ENCODE data around the gene TAAR5.
"Not testable (repeated sequence)": the region's sequence is repeated elsewhere in the genome, so short reads cannot be mapped to it uniquely, and the experiment has no call there.

The TAAR5 gene

DNA sequence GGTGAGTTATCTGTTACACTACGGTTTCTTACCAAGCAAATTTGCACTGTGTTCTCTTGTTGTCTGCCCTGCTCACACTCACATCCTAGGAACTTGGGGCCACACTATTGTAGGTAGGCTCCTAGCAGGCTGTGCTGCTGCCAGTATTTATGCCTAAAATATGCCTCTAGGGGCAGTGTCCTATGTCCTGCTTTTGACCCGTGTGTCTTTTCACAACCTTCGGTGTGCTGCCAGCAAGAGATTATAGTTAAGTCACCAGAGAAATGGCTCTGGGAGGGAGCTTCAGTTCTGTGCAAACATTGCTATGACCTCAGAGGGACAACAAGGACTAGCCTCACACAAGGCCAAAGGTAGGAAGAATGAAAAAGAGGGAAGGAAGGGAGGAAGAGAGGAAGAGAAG is 8.9 kb upstream of the TAAR5 start:
- Mint-ChIP-seq H3K36me3 (no peaks in the 10 kb centered on the region), H3K4me1 (ENCODE audit: low read depth) (no peaks in the 10 kb centered on the region), H3K27me3 (peaks cover 18% of the 10 kb centered on the region), H3K27ac (no peak overlapping the region), H3K4me3 (no peak overlapping the region), H3K9me3 (ENCODE audit: low read depth) (no peaks in the 10 kb centered on the region)

DNA sequence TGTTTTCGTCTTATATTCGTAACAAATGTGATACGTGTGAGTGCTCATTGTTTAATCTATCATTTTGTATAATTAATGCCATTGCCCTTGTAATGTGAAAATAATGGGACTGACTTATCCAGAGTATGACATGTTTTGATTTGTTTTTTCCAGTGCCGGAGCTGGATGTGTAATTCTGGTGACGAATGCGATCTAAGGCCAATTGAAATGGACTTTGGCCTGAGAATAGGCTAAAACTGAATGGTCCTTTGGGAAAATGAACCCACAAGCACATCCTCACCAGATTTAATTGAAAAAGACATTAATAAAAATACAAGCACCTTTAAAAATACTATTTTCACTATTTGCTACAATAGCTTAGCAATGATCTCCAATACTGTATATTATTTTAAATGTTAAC is 6.7 kb upstream of the TAAR5 start:
- H3K4me3 Mint-ChIP-seq: no peak overlapping the region
- H3K9me3 Mint-ChIP-seq (ENCODE audit: low read depth): no peaks in the 10 kb centered on the region
- peaks cover 18% of the 10 kb centered on the region for H3K27me3 Mint-ChIP-seq
- no peak overlapping the region for H3K27ac Mint-ChIP-seq
- H3K4me1 Mint-ChIP-seq (ENCODE audit: low read depth): no peaks in the 10 kb centered on the region
- no peaks in the 10 kb centered on the region for H3K36me3 Mint-ChIP-seq

DNA sequence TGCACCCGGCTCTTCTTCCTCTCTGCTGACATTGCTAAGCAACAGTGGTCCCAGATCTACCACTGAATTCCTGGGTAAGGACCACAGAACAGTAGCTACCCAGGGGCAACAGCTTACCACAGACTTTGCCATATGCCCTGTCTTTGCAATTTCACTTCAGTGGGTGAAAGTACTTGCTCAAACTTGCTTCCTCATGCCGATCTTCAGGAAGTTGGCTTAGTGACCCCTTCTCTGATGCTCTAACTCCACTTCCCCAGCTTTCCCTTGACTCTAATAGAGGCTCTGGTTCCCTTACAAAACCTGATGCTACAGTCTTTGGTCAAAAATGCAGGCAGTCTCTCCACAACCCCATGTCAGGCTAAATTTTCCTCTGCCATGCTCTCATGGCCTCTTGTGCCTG is 3.3 kb upstream of the TAAR5 start:
- Mint-ChIP-seq H3K36me3 (no peaks in the 10 kb centered on the region), H3K4me3 (no peak overlapping the region), H3K27me3 (peaks cover 11% of the 10 kb centered on the region), H3K4me1 (ENCODE audit: low read depth) (no peaks in the 10 kb centered on the region), H3K27ac (no peak overlapping the region), H3K9me3 (ENCODE audit: low read depth) (no peaks in the 10 kb centered on the region)

DNA sequence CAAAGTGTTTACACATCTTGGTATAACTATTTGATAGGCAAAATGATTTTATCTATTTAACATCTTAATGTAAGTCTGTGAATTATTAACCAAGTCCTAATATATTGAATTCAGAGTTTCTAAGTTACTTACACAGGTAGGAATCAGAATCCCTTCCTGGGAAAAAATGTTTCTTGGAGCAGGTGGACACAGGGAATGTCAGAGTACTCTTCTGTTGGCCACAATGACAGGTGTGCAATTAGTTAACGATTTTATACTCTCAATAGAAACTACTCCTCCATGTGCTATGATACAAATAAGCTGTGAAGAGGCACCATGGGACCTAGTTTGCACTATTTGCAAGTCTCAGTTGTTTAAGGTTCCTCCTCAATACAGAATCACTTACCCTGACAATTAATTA is 821 bp upstream of the TAAR5 start:
- no peak overlapping the region for H3K4me3 Mint-ChIP-seq
- H3K4me1 Mint-ChIP-seq (ENCODE audit: low read depth): no peaks in the 10 kb centered on the region
- no peaks in the 10 kb centered on the region for H3K9me3 Mint-ChIP-seq (ENCODE audit: low read depth)
- H3K36me3 Mint-ChIP-seq: no peaks in the 10 kb centered on the region
- H3K27ac Mint-ChIP-seq: no peak overlapping the region
- H3K27me3 Mint-ChIP-seq: peaks cover 11% of the 10 kb centered on the region

DNA sequence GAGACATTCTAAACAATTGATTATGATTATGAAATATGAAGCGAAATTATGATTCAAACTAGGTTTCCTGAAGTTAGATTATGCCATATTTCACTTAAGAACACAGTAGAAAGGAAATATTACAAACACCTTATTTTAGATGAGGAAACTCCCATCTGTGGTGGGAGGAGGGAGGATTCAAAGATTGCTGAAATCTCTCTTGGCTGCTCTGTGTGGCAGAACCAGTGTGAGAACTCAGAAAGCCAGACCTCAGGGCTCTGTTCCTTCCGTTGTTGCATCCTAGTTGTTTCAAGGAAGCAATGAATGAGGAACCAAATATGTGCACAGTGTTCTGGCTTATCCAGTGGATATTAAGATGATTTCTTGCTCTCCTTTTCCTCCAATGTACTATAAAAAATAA is 2.1 kb downstream of the TAAR5 start:
- Mint-ChIP-seq H3K27ac (no peak overlapping the region), H3K9me3 (ENCODE audit: low read depth) (no peaks in the 10 kb centered on the region), H3K27me3 (peaks cover 10% of the 10 kb centered on the region), H3K36me3 (no peaks in the 10 kb centered on the region), H3K4me1 (ENCODE audit: low read depth) (no peaks in the 10 kb centered on the region), H3K4me3 (no peak overlapping the region)

DNA sequence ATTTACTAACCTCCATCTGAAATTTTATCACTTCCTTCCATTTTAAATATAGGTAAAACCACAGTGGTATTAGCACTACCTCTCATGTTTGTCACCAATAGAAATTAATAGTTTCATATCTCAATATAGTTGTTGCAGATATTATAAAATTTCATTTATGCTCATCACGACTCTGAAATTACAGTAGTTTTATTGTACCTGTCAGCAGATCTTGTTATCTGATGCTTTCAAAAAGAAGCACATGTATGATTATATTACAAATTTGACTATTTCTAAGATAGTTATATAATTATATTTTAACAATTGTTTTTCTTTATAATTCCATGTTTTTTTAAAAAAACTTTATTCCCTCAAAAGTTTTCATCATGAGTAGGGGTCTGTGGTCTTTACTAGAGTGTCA is 4.8 kb downstream of the TAAR5 start:
- Mint-ChIP-seq H3K9me3 (ENCODE audit: low read depth) (no peaks in the 10 kb centered on the region), H3K4me1 (ENCODE audit: low read depth) (no peaks in the 10 kb centered on the region), H3K27ac (no peak overlapping the region), H3K4me3 (no peak overlapping the region), H3K27me3 (peaks cover 10% of the 10 kb centered on the region), H3K36me3 (no peaks in the 10 kb centered on the region)

DNA sequence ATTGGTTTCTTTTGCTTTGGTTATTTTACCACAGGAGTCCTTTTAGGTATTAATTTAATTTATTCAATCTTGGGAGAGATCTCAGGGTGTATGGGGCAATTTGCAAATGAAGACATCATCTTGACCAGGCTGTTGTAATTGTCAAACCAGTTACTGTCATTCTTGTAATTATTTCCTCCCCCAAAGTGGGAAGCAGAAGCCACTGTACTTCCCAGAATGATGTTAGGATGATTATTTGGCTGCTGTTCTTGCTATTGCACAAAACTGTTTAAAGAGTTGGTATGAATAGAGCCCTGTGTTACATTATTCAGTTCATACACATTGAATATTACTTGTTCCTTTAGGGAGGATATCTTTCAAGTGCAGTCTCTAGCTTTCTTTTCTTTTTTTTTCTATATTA is 17.8 kb downstream of the TAAR5 start:
- Mint-ChIP-seq H3K4me1 (ENCODE audit: low read depth) (no peaks in the 10 kb centered on the region), H3K4me3 (no peak overlapping the region), H3K36me3 (no peaks in the 10 kb centered on the region), H3K9me3 (ENCODE audit: low read depth) (no peaks in the 10 kb centered on the region), H3K27me3 (peaks cover 21% of the 10 kb centered on the region), H3K27ac (no peak overlapping the region)

DNA sequence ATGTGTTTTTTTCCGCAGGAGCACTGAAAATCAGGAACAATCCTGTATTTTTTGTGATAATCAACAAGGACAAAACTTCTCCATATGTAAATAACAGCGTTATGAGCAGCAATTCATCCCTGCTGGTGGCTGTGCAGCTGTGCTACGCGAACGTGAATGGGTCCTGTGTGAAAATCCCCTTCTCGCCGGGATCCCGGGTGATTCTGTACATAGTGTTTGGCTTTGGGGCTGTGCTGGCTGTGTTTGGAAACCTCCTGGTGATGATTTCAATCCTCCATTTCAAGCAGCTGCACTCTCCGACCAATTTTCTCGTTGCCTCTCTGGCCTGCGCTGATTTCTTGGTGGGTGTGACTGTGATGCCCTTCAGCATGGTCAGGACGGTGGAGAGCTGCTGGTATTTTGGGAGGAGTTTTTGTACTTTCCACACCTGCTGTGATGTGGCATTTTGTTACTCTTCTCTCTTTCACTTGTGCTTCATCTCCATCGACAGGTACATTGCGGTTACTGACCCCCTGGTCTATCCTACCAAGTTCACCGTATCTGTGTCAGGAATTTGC is 19.2 kb downstream of the TAAR5 start, which contains the start of gene TAAR6:
TSS of gene TAAR6 (plus strand) at position 102 of the 557 bp plus-strand sequence. CDS start at position 102, 0 bp downstream.
- Mint-ChIP-seq H3K36me3 (no peaks in the 10 kb centered on the region), H3K27ac (no peak within 1 kb of the TSS)

DNA sequence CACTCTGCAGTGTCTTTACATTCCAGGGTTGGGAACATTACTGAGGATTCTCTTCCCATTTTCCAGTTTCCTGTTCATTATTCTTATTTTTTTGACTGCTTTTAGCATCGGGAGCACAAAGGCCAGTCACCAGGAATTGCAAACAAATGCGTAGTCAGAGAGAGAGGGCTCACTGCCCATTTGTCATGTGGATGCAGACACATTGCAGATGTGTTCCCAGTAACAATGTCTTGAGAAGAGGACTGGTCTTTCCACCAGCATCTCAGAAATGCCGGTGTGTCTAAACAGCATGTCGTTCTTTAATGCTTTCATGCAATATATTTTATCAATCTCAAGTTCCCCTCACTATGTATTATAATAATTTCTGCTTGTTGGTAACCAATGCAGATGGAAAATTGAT is 20.4 kb downstream of the TAAR5 start:
- Mint-ChIP-seq H3K36me3 (no peaks in the 10 kb centered on the region), H3K9me3 (ENCODE audit: low read depth) (no peaks in the 10 kb centered on the region), H3K27ac (no peak overlapping the region), H3K27me3 (peaks cover 22% of the 10 kb centered on the region), H3K4me1 (ENCODE audit: low read depth) (no peaks in the 10 kb centered on the region), H3K4me3 (no peak overlapping the region)

More for the DNA sequence above, 19.2 kb downstream of the TAAR5 start, which contains the start of gene TAAR6:
- H3K27me3 Mint-ChIP-seq: peaks cover 23% of the 10 kb centered on the region
- H3K4me3 Mint-ChIP-seq: no peak within 1 kb of the TSS
- no peaks in the 10 kb centered on the region for H3K9me3 Mint-ChIP-seq (ENCODE audit: low read depth)
- H3K4me1 Mint-ChIP-seq (ENCODE audit: low read depth): no peaks in the 10 kb centered on the region

DNA sequence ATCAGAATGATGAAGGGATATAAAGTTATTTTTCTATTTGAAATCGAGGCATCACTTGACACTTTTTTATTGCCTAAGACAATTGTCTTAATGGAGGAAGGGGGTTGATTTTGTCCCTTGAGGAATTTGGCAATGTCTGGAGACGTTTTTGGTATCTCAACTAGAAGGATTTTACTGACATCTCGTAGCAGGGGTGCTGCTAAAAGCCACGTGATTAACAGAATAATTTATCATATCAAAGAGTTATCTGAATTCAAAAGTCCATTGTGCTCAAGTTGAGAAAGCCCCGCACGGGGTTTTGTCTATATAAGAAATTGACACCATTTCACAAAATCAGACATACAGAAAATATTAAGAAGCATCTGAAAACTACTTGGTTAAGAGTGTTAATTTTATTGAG is 20.9 kb downstream of the TAAR5 start:
- Mint-ChIP-seq H3K4me1 (ENCODE audit: low read depth) (no peaks in the 10 kb centered on the region), H3K9me3 (ENCODE audit: low read depth) (no peaks in the 10 kb centered on the region), H3K27me3 (peaks cover 20% of the 10 kb centered on the region), H3K4me3 (no peak overlapping the region), H3K27ac (no peak overlapping the region), H3K36me3 (no peaks in the 10 kb centered on the region)

DNA sequence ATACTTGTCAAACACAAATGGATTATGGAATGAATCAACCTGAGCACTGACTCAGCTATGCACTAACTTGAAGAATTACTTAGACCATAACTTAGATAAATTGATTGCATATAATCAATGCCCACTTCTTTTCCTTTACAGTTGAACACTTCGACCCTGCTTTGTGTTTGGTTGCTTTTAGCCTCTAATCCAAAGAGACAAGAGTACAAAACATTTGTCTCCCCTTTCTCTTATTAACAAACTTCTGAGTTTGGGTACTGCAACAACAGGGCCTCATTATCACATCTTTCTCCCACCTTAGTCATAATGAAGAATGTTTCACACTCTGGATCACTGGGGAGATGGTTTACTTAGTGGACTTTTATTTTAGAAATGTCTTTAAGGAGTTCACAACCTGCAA is 22.0 kb downstream of the TAAR5 start:
- Mint-ChIP-seq H3K4me1 (ENCODE audit: low read depth) (no peaks in the 10 kb centered on the region), H3K9me3 (ENCODE audit: low read depth) (no peaks in the 10 kb centered on the region), H3K27me3 (peaks cover 18% of the 10 kb centered on the region), H3K36me3 (no peaks in the 10 kb centered on the region), H3K4me3 (no peak overlapping the region), H3K27ac (no peak overlapping the region)

DNA sequence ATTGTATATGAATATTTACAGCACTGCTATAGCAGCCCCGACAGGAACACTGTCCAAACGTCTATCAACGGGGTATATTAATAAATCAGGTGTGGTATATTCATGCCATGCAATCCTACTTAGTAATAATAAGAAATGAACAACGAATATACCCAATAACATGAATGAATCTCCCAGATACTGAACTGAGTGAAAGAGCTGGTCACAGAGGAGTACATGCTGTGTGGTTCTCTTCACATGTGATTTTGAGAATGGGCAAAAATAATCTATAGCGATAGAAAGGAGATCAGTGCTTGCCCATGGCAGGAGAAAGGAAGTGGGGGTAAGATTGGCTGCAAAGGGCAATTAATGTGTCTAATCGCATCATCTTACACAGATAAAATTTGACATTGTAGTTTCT is 23.1 kb downstream of the TAAR5 start:
- Mint-ChIP-seq H3K9me3 (ENCODE audit: low read depth) (no peaks in the 10 kb centered on the region), H3K4me3 (no peak overlapping the region), H3K27ac (no peak overlapping the region), H3K36me3 (no peaks in the 10 kb centered on the region), H3K27me3 (peaks cover 16% of the 10 kb centered on the region), H3K4me1 (ENCODE audit: low read depth) (no peaks in the 10 kb centered on the region)

DNA sequence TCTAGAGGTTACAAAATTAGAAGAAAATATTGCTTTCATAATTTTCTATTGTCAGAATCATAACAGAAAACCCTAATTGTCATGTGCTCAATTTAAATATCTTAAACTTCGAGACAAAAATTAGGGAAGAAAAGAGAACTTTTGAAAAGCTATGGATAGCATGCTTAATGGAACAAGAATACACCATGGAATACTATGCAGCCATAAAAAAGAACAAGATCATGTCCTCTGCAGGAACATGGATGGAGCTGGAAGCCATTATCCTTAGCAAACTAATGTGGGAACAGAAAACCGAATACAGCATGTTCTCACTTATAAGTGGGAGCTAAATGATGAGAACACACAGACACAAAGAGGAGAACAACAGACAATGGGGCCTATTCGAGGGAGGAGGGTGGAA is 29.5 kb downstream of the TAAR5 start:
- not testable (repeated sequence) for H3K9me3 Mint-ChIP-seq (ENCODE audit: low read depth); H3K4me3 Mint-ChIP-seq; H3K27ac Mint-ChIP-seq; H3K27me3 Mint-ChIP-seq; H3K4me1 Mint-ChIP-seq (ENCODE audit: low read depth); H3K36me3 Mint-ChIP-seq

DNA sequence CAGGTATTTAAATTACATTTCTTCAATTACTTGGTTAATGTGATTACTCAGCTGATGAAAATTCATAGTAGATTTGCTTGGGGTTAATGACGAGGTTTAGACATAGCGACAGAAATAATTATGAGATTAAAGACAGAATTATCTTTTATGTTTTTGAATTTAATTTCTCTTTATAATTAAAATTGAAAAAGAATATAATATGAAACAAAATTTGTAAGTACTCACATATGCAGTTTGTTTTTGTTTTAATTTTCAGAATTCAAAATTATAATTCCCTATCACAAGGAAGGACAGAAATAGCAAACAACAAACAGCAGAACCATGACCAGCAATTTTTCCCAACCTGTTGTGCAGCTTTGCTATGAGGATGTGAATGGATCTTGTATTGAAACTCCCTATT is 37.2 kb downstream of the TAAR5 start, which contains the start of gene TAAR8:
TSS of gene TAAR8 (plus strand) at position 301 of the 400 bp plus-strand sequence. CDS start at position 322, 21 bp downstream.
- Mint-ChIP-seq H3K36me3 (no peaks in the 10 kb centered on the region), H3K9me3 (ENCODE audit: low read depth) (no peaks in the 10 kb centered on the region), H3K27me3 (peaks cover 15% of the 10 kb centered on the region), H3K4me1 (ENCODE audit: low read depth) (no peaks in the 10 kb centered on the region), H3K4me3 (no peak within 1 kb of the TSS), H3K27ac (no peak within 1 kb of the TSS)

DNA sequence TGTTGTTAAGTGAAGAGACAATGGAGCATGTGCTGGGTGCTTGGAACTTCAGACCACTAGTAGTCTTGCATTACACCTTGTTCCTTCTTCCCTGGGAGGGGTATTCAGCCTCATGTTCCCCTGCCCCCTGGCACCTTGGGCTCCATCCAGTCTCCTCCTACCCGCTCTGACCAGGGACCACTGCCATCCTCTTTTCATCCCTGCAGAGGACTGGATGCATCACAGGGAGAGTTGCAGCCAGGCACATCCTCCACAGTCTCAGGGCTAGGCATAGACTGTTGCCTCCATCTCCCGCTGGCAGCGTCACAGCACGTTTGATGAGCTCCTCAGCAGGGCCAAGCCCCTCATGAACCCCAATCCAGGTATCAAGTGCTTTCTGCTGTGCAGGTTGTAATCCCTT is 38.3 kb downstream of the TAAR5 start:
- no peak overlapping the region for H3K4me3 Mint-ChIP-seq
- H3K27ac Mint-ChIP-seq: no peak overlapping the region
- H3K9me3 Mint-ChIP-seq (ENCODE audit: low read depth): no peaks in the 10 kb centered on the region
- peaks cover 7% of the 10 kb centered on the region for H3K27me3 Mint-ChIP-seq
- H3K4me1 Mint-ChIP-seq (ENCODE audit: low read depth): no peaks in the 10 kb centered on the region
- H3K36me3 Mint-ChIP-seq: no peaks in the 10 kb centered on the region

DNA sequence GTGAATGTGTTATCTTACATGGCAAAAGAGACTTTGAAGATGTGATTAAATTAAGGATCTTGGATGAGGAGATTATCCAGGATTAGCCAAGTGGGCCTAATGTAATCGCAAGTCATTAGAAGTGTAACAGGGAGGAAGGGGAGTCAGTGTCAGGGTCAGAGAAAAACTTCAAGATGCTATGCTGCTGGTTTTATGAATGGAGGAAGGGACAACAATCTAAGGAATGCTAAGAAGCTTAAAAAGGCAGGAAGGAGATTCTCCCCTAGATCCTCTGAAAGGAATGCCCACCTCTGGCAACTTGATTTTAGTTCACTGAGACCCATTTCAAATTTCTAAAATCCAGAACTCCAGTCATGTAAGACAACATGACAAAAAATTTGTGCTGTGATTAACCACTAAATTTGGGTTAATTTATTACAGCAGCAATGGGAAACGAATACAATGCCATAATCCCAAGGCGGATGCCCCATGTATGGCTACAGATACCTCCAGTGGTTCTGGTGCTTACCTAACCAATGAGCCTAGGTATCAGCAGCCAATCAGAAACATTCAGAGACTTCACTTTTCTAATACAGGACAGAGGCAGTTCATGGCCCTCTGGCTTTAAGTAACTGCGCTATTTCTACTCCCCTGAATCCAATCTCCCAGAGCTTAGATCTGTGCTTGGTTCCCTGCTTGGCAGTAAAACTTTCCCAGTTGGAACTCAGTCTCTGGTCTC is 40.6 kb downstream of the TAAR5 start:
- Mint-ChIP-seq H3K27ac (no peak overlapping the region), H3K27me3 (peaks cover 2% of the 10 kb centered on the region), H3K4me1 (ENCODE audit: low read depth) (no peaks in the 10 kb centered on the region), H3K36me3 (no peaks in the 10 kb centered on the region), H3K9me3 (ENCODE audit: low read depth) (no peaks in the 10 kb centered on the region), H3K4me3 (no peak overlapping the region)

All from activated naive CD8-positive, alpha-beta T cell (primary cell).